Measurements from ENCODE around the gene GDF7.

Gene GDF7

DNA sequence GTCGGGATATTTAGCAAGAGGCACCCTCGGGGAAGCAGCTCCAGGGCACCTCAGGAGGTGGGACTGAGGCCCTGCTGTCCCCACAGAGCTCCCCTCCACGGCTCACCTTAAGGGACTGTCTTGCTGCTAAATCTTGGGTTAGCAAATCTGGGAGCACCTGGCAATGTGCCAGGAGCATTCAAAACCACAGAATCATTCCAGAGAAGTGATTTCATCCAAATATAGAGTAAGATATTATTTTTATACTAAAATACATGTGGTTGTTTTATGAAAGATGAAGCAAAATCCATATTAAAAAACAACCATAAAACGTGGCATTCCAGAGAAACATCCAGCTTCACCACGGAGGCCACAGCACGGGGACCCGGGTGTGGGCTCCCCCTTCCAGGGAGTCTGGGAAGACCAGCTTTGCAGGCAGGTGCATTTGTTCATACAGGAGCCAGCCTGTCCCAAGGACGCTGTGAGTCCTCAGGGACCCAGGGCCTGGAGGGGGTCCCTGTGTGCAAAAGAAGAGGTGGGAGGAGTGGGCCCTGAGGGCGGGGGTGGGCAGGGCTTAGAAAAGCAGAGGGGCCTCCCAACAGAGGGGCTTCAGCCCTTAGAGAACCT is 32.3 kb upstream of the GDF7 start:
- Histone ChIP-seq H3K4me2 (ENCODE audit: low read length) (no peak overlapping the region), H3K4me3 (ENCODE audit: low read depth, low read length) (no peak overlapping the region), H3K79me2 (peaks cover 5% of the 10 kb centered on the region), H2AFZ (no peak overlapping the region), H3K9ac (no peak overlapping the region), H3K9me3 (ENCODE audit: control insufficient read depth, low read length) (no peaks in the 10 kb centered on the region), H3K36me3 (ENCODE audit: control insufficient read depth, insufficient read depth, low read length) (no peaks in the 10 kb centered on the region), H3K27me3 (ENCODE audit: control insufficient read depth, insufficient read depth, low read length) (no peaks in the 10 kb centered on the region), H3K4me1 (peaks cover 4% of the 10 kb centered on the region), H3K27ac (no peak overlapping the region)
- TF ChIP-seq, protein P1, sequence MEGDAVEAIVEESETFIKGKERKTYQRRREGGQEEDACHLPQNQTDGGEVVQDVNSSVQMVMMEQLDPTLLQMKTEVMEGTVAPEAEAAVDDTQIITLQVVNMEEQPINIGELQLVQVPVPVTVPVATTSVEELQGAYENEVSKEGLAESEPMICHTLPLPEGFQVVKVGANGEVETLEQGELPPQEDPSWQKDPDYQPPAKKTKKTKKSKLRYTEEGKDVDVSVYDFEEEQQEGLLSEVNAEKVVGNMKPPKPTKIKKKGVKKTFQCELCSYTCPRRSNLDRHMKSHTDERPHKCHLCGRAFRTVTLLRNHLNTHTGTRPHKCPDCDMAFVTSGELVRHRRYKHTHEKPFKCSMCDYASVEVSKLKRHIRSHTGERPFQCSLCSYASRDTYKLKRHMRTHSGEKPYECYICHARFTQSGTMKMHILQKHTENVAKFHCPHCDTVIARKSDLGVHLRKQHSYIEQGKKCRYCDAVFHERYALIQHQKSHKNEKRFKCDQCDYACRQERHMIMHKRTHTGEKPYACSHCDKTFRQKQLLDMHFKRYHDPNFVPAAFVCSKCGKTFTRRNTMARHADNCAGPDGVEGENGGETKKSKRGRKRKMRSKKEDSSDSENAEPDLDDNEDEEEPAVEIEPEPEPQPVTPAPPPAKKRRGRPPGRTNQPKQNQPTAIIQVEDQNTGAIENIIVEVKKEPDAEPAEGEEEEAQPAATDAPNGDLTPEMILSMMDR (IDR thresholded peaks at IDR 0.05), result no peak

DNA sequence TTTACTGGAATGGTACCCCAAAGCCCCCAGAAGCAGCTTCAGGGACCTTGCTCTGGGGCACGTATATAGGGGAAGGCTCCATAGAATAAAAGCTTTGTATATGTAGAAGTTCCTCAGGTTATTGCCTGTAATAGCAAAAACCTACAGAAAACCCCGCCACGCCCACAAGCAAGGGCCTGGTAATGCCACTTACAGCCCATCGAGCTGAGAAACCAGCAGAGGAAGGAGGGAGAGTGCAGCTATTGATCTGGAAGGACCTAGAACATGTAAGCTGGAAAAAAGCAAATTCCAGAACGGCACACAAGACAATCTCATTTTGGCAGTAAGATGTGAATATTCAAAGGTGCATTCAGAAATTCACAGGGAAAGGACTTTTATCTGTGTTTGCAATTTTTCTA is 31.8 kb upstream of the GDF7 start:
- Histone ChIP-seq H3K4me3 (ENCODE audit: low read depth, low read length) (no peak overlapping the region), H2AFZ (no peak overlapping the region), H3K4me1 (peaks cover 4% of the 10 kb centered on the region), H3K27ac (no peak overlapping the region), H3K79me2 (peaks cover 5% of the 10 kb centered on the region), H3K9ac (no peak overlapping the region), H3K36me3 (ENCODE audit: control insufficient read depth, insufficient read depth, low read length) (no peaks in the 10 kb centered on the region), H3K4me2 (ENCODE audit: low read length) (no peak overlapping the region), H3K27me3 (ENCODE audit: control insufficient read depth, insufficient read depth, low read length) (no peaks in the 10 kb centered on the region), H3K9me3 (ENCODE audit: control insufficient read depth, low read length) (no peaks in the 10 kb centered on the region)
- TF ChIP-seq, protein P1 (IDR thresholded peaks at IDR 0.05), result no peak

DNA sequence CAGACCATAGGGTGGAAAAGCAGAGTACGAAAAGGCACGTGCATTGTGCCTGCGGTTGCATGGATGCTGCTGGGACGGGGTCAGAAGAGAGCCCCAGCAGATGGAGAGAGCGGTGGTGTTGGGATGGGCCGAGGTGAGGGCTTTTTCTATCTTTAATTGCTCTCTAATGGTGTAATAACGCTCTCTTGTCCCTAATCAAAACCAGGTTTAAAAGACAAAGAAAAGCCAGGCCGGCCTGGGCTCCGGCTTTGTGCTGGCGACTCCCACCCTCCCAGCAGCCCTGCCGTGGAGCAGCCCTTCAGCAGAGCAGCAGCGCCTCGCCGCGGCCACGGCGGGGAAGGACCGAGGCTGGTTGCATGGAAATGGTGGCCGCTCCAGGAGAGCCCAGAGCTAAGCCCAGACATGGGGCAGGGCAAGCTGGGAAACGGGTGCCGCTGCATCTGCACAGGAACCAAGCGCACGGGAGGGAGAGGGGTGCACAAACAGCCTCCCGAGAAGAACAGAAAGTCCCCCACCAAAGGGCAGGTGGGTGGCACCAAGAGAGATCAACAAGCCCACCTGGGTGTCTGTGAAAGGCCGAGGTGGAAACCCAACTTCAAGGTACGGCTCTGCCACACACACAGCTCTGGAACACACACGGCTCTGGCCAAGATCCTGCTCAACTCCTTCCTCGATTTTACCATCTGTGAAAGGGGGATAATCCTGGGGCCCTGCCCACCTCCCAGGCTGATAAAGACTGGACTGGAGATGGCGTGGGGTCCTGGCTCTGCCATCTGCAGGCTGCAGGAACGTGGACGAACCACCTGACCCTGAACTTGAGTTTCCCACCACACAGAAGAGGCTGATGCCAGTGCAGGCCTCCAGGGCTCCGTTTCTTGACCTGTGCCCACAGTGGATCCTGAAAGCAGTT is 31.0 kb upstream of the GDF7 start:
- Histone ChIP-seq H3K9me3 (ENCODE audit: control insufficient read depth, low read length) (no peaks in the 10 kb centered on the region), H3K4me3 (ENCODE audit: low read depth, low read length) (no peak overlapping the region), H3K27ac (peak overlapping the region; percentile 3), H3K4me2 (ENCODE audit: low read length) (no peak overlapping the region), H3K36me3 (ENCODE audit: control insufficient read depth, insufficient read depth, low read length) (no peaks in the 10 kb centered on the region), H2AFZ (peak overlapping the region; percentile 25), H3K4me1 (peaks cover 4% of the 10 kb centered on the region), H3K79me2 (peaks cover 5% of the 10 kb centered on the region), H3K9ac (no peak overlapping the region), H3K27me3 (ENCODE audit: control insufficient read depth, insufficient read depth, low read length) (no peaks in the 10 kb centered on the region)
- TF ChIP-seq, protein P1 (IDR thresholded peaks at IDR 0.05), result peak; percentile 86

DNA sequence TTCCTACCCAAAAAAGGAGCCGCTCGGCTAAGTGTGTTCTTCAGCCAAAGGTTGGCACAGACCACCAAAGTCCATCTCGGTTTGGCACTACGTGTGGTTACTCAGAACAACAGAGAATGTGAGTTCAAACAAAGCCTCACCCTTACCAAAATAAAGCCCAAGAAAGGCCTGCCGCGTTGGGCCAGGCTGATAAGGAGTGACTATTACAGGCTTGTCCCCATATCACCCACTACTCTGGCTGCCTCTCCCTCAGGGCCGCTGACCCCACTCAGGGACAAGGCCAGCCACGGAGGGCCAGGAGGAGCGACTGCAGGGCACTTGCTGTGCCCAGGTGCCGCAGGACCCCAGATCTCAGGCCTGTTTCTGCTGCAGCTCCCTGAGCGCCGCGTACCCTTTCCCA is 29.8 kb upstream of the GDF7 start:
- TF ChIP-seq, protein P1 (IDR thresholded peaks at IDR 0.05), result no peak
- H3K9me3 ChIP-seq (ENCODE audit: control insufficient read depth, low read length), result no peaks in the 10 kb centered on the region
- no peak overlapping the region for H3K4me2 ChIP-seq (ENCODE audit: low read length)
- no peaks in the 10 kb centered on the region for H3K36me3 ChIP-seq (ENCODE audit: control insufficient read depth, insufficient read depth, low read length)
- H3K4me3 ChIP-seq (ENCODE audit: low read depth, low read length), result no peak overlapping the region
- H3K4me1 ChIP-seq, result peaks cover 4% of the 10 kb centered on the region
- H3K27ac ChIP-seq, result no peak overlapping the region
- no peak overlapping the region for H2AFZ ChIP-seq
- no peak overlapping the region for H3K9ac ChIP-seq
- H3K79me2 ChIP-seq, result peaks cover 5% of the 10 kb centered on the region
- H3K27me3 ChIP-seq (ENCODE audit: control insufficient read depth, insufficient read depth, low read length), result no peaks in the 10 kb centered on the region

Data from parathyroid adenoma (tissue), 2 donors.